Measurements from ENCODE around the gene PHF14. TPM values are rescaled to one million over a fixed set of nuclear protein-coding genes. Genes with fewer than 3 reads are reported as not detected.

PHF14 gene
- total RNA-seq, 2 experiments from 2014 or later: 26.9 to 29.1 TPM

DNA sequence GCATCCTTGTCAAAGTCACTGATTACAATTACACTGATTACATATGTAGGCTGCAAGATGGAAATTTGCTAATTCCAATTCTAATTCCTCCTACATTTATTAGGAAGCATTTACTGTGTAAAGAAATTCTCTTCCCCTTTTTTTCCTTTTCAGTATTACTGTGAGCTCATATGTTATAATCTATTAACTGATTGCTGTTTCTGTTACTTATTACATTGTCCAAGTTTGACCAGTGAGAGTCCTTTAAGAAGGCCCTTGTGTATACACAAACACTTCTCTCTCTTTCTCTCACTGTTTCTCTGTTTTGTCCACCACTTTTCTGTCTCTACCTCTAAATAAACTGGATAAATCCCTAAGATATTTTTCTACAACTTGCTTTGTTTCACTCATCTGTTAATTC lies 31.5 kb downstream of the PHF14 start:
- peaks cover 31% of the 10 kb centered on the region for H3K36me3 Mint-ChIP-seq (ENCODE audit: low read depth)
- ChIA-PET CTCF (no interaction called here), POLR2A (no interaction called here)
- no peaks in the 10 kb centered on the region for H3K9me3 Mint-ChIP-seq
- no peak overlapping the region for H3K4me3 Mint-ChIP-seq
- H3K4me1 Mint-ChIP-seq: peaks cover 4% of the 10 kb centered on the region
- no peaks in the 10 kb centered on the region for H3K27me3 Mint-ChIP-seq
- no peak for DNase-seq
- H3K27ac Mint-ChIP-seq: no peak overlapping the region

DNA sequence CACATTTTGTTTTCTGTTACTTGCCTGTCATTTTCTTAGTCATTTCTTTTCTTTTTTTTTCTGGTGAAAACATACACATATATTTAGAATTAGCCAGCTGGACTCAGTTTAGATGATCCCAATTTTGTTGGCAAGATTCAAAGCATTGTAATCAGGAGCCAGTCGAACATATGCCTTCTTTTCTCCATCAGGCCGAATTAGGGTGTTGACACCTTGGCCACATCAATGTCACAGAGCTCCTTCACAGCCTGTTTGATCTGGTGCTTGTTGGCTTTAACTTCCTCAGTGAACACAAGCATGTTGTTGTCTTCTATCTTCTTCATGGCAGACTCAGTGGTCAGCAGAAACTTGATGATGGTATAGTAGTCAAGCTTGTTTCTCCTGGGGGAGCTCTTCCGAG lies 32.6 kb downstream of the PHF14 start:
- Mint-ChIP-seq H3K27me3 (no peaks in the 10 kb centered on the region), H3K27ac (no peak overlapping the region), H3K4me3 (no peak overlapping the region), H3K9me3 (no peaks in the 10 kb centered on the region), H3K4me1 (peaks cover 4% of the 10 kb centered on the region), H3K36me3 (ENCODE audit: low read depth) (peaks cover 24% of the 10 kb centered on the region)
- no peak for DNase-seq
- ChIA-PET POLR2A (interaction anchor here (1.3 kb wide), 1 partner anchor 32 kb away, joined by 4 read pairs; the partner anchor contains the start of gene PHF14), CTCF (no interaction called here)

DNA sequence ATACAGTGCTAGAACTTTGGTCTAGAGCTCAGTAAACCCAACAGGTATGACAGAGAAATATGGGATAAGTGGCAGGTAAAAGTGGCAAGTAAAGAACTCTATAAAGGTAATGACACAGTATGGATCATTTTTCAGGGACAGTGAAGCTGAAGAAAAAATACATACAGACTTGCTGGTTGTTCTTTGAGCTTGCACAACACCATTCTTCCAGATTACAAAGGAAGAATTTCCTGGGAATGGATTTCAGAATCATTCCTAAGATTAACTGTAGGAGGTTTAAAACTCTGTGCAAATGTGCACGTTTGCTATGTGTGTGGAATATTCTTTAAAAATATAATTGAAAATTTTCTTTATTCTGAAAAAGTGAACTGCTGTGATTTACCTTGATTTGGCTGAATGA lies 36.0 kb downstream of the PHF14 start:
- DNase-seq: no peak
- peaks cover 4% of the 10 kb centered on the region for H3K4me1 Mint-ChIP-seq
- H3K36me3 Mint-ChIP-seq (ENCODE audit: low read depth): peaks cover 22% of the 10 kb centered on the region
- no peaks in the 10 kb centered on the region for H3K27me3 Mint-ChIP-seq
- H3K4me3 Mint-ChIP-seq: no peak overlapping the region
- ChIA-PET POLR2A (interaction anchor here (1.3 kb wide), 1 partner anchor 69 kb away, joined by 3 read pairs; no protein-coding TSS in a partner anchor), CTCF (interaction anchor here (0.7 kb wide), 1 partner anchor 205 kb away, joined by 3 read pairs; no protein-coding TSS in a partner anchor)
- no peak overlapping the region for H3K27ac Mint-ChIP-seq
- no peaks in the 10 kb centered on the region for H3K9me3 Mint-ChIP-seq

DNA sequence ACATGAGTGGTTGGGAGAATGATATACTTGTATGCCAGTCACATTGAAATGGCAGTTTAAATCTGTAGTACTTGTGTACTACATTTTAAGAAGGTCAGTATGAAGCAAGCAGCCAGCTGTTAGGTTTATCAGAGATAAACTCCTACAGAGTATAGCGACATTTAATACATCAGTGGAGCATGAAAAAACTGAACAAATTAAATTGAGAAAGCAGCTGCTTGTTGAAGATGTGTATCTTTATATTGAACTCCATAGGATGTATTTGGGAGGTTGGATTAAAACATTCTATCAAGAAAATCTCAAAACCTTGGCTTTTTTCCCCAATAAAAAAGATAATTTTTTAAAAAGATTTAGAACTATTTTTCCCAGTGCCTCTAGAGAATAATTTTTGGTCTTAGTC lies 47.8 kb downstream of the PHF14 start:
- POLR2A ChIA-PET: no interaction called here
- Mint-ChIP-seq H3K4me1 (no peaks in the 10 kb centered on the region), H3K27me3 (no peaks in the 10 kb centered on the region), H3K9me3 (no peaks in the 10 kb centered on the region), H3K36me3 (ENCODE audit: low read depth) (peaks cover 47% of the 10 kb centered on the region), H3K4me3 (no peak overlapping the region), H3K27ac (no peak overlapping the region)
- DNase-seq: no peak
- CTCF ChIA-PET: no interaction called here

DNA sequence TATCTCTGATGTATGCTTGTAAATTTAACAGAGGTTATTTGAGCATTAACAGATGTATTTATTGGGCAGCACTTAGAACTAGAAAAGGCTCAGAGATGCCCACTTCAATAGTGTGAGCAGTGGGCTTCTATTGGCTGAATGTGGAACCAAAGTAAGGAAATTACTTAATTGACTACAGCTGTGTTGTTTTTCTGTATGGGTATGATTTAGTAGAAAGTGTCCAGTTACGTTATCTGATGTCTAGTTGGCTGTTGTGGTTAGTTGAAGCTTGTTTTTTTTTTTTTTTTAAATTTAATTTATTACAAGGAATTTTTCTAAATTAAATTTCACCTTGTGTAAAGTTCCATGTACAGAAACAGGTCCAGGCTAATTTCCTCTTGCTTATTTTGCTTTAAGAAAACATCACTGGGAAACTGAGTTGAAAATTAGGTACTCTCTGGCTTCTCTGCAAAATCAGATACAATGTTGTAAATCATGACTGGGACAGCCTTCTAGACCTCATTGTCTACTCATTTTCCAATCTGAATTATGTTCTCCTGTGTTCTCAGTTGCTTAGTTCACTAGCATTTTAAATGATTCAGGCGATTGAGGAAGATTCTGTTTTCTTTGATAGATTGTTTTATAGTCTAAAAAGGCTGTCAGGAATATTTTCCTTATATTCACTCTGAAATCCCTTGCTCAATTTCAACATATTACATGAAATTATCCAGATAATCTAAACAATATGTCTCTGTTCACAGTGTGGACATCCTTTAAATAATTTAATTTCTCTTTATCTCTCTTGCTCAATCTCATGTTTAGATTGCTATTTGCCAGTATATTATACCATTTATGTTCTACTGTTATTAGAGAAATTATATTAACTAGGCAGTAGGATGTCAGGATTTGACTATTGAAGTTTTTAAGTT lies 53.0 kb downstream of the PHF14 start:
- Mint-ChIP-seq H3K9me3 (no peaks in the 10 kb centered on the region), H3K4me3 (no peak overlapping the region), H3K36me3 (ENCODE audit: low read depth) (peaks cover 34% of the 10 kb centered on the region), H3K27ac (no peak overlapping the region), H3K4me1 (no peaks in the 10 kb centered on the region), H3K27me3 (no peaks in the 10 kb centered on the region)
- DNase-seq: no peak
- CTCF ChIA-PET: no interaction called here
- POLR2A ChIA-PET: no interaction called here

DNA sequence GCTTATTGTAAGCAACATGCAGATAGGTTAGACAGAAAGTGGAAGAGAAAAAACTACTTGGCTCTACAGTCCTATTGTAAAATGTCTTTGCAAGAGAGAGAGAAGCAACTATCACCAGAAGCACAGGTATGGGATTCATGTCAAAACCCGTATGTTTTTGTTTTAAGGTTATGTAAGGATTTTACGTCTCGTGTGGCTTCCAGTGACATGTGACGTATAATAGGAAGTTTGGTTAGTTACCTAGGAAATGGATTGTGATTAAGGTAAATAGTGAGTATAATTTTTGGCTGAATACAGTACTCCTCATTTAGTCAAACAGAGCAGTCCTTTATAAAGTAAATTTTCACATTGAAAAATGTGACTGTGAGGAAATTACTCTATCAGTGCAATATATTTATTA lies 62.0 kb downstream of the PHF14 start:
- ChIA-PET POLR2A (no interaction called here), CTCF (no interaction called here)
- Mint-ChIP-seq H3K27ac (no peak overlapping the region), H3K27me3 (no peaks in the 10 kb centered on the region), H3K4me1 (no peaks in the 10 kb centered on the region), H3K36me3 (ENCODE audit: low read depth) (peaks cover 29% of the 10 kb centered on the region), H3K4me3 (no peak overlapping the region), H3K9me3 (no peaks in the 10 kb centered on the region)
- no peak for DNase-seq

DNA sequence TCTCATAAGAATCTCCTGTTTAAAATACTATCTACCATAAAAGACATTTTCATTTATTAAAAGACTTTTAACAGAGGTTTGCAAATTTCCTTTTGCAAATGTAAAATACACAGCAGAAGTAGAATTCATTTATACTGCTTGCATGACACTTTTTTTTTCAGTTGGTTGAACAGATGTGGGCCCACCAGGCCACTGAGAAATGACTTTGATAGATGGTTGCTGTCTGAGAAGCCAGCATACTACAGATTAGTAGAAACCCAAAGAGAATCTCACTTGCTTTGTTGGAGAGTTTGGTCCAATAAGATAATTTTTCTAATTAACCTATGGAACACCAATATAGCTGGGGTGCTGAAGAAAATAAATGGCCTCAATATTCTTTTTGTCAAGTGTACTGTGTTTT lies 66.3 kb downstream of the PHF14 start:
- H3K4me1 Mint-ChIP-seq: no peaks in the 10 kb centered on the region
- no peak for DNase-seq
- no peaks in the 10 kb centered on the region for H3K9me3 Mint-ChIP-seq
- no peaks in the 10 kb centered on the region for H3K27me3 Mint-ChIP-seq
- ChIA-PET CTCF (no interaction called here), POLR2A (no interaction called here)
- peaks cover 40% of the 10 kb centered on the region for H3K36me3 Mint-ChIP-seq (ENCODE audit: low read depth)
- no peak overlapping the region for H3K4me3 Mint-ChIP-seq
- H3K27ac Mint-ChIP-seq: no peak overlapping the region

DNA sequence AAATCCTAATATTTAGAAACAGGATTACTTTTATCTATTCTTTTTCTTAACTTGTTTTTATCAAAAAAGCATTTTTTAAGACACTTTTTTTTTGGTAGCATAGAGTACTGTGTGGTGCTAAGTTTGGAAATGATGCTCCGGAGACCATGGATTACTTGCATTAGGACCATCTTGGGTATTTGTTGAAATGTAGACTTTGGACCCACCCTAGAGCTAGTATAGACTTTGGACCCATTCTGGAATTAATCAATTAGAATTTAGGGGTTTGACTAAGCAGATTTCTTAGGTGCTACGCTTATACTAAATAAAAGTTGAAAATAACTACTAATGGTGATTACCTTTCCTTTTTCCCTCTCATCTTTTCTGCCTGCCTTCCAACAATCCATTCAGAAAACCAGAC lies 80.4 kb downstream of the PHF14 start:
- H3K4me3 Mint-ChIP-seq: no peak overlapping the region
- no peaks in the 10 kb centered on the region for H3K27me3 Mint-ChIP-seq
- no peaks in the 10 kb centered on the region for H3K9me3 Mint-ChIP-seq
- no peaks in the 10 kb centered on the region for H3K4me1 Mint-ChIP-seq
- peaks cover 15% of the 10 kb centered on the region for H3K36me3 Mint-ChIP-seq (ENCODE audit: low read depth)
- ChIA-PET CTCF (no interaction called here), POLR2A (no interaction called here)
- no peak overlapping the region for H3K27ac Mint-ChIP-seq
- no peak for DNase-seq

DNA sequence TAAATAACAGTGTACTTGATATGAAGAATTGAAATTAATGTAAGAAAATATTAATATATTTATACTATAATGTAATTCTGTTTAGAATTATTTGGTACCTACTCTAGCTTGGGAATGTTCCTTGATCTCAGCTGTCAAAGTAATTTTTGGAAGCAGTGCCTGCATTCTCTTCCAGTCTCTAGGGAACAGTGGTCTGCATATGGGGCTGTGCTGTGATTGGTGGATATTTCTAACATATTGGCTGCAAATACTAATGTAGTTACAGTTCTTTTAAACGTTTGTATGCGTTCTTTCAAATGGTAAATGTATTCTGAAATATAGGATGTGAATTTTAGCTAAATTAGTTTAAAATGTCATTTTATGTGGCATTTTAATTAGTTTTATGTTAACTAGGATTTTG lies 87.2 kb downstream of the PHF14 start:
- POLR2A ChIA-PET: no interaction called here
- Mint-ChIP-seq H3K9me3 (no peaks in the 10 kb centered on the region), H3K4me1 (no peaks in the 10 kb centered on the region), H3K27ac (no peak overlapping the region), H3K27me3 (no peaks in the 10 kb centered on the region), H3K4me3 (no peak overlapping the region), H3K36me3 (ENCODE audit: low read depth) (peaks cover 19% of the 10 kb centered on the region)
- CTCF ChIA-PET: no interaction called here
- DNase-seq: no peak

DNA sequence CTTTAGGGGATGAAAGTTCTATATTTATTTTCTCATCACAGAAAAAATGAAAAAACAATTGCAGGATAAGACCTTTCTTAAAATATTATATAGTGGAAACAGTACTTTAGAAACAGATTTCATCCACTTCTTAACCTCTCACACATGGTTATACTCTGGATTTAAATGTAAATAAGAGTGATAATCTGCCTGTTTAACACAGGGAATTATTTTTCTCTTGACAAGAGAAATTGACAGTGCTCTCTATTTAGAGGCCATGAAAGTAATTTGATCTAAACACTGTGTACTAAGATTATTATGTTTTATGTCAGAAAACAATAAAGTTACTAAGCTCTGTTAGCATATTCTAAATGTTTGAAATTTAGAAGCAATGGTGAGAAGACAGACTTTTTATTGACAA lies 88.4 kb downstream of the PHF14 start:
- no peak for DNase-seq
- Mint-ChIP-seq H3K9me3 (no peaks in the 10 kb centered on the region), H3K4me1 (no peaks in the 10 kb centered on the region), H3K36me3 (ENCODE audit: low read depth) (peaks cover 25% of the 10 kb centered on the region), H3K4me3 (no peak overlapping the region), H3K27ac (no peak overlapping the region), H3K27me3 (no peaks in the 10 kb centered on the region)
- POLR2A ChIA-PET: no interaction called here
- CTCF ChIA-PET: no interaction called here

DNA sequence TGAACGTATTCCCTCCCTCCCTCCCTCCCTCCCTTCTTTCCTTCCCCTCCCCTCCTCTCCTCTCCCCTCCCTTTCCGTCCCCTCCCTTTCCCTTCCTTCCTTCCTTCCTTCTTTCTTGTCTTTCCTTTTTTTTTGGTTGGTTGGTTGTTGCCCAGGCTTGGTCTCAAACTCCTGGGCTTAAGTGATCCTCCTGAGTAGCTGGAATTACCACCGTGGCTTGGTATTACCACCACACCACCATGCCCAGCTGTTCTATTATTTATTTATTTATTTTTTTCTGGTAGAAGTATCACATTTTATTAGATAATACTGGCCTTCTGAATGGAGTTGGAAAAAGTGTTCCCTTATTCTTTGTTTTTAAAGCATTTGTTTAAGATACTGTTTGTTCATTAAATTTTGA lies 95.9 kb downstream of the PHF14 start:
- Mint-ChIP-seq H3K27me3 (no peaks in the 10 kb centered on the region), H3K9me3 (no peaks in the 10 kb centered on the region), H3K4me3 (no peak overlapping the region), H3K36me3 (ENCODE audit: low read depth) (peaks cover 14% of the 10 kb centered on the region), H3K4me1 (no peaks in the 10 kb centered on the region), H3K27ac (no peak overlapping the region)
- DNase-seq: no peak
- CTCF ChIA-PET: no interaction called here
- POLR2A ChIA-PET: no interaction called here

DNA sequence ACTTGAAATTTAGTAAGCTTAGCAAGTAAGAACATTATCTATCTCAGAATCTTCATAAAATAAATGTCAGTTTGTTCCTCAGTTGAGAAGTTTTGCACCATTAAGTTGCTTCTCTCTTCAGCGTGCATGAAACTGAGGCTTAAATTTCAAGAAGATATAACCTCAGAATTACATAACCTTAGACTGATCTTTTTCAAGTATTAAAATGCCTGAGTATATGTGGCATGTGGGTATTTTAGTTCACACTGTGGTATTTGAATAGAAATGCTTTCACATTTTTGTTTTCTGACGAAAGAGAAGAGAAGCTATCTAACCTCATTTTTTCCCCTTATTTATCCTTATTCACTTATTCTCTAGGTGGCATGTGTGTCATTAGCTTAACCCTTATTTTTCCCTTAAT lies 104.1 kb downstream of the PHF14 start:
- CTCF ChIA-PET: no interaction called here
- POLR2A ChIA-PET: no interaction called here

DNA sequence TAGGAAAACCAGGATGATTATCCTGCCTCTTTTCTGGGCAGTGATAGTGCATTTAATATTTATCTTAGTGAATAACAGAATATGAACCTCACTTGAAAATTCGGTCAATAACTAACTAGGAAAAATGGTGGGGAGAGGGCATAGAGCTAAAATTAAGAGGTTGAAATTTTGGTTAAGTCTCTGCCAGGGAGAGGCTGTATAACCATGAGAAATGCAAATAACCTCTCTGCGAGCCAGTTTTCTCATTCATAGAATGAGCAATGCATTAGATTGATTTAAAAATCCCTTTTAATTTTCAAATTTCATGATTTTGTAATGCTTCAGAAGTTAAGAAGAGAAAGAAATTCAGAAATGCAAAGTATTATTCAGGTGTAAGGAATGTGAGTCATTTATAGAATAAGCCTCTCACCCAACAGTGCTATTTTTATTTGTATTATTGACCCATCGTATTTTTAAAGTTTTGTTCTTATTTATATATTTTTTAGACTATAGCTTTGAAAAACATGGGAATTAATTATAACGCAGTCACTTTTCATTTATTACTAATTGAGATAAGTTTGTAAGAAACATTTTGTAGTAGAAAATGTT lies 104.7 kb downstream of the PHF14 start:
- H3K9me3 Mint-ChIP-seq: peaks cover 2% of the 10 kb centered on the region
- ChIA-PET CTCF (no interaction called here), POLR2A (no interaction called here)
- no peaks in the 10 kb centered on the region for H3K27me3 Mint-ChIP-seq
- H3K4me3 Mint-ChIP-seq: no peak overlapping the region
- H3K36me3 Mint-ChIP-seq (ENCODE audit: low read depth): peaks cover 11% of the 10 kb centered on the region
- H3K4me1 Mint-ChIP-seq: peaks cover 4% of the 10 kb centered on the region
- no peak for DNase-seq
- no peak overlapping the region for H3K27ac Mint-ChIP-seq

More for the DNA sequence above, 104.1 kb downstream of the PHF14 start:
- H3K4me1 Mint-ChIP-seq: peaks cover 3% of the 10 kb centered on the region
- H3K9me3 Mint-ChIP-seq: peaks cover 1% of the 10 kb centered on the region
- H3K4me3 Mint-ChIP-seq: no peak overlapping the region
- DNase-seq: no peak
- no peaks in the 10 kb centered on the region for H3K27me3 Mint-ChIP-seq
- no peak overlapping the region for H3K27ac Mint-ChIP-seq
- peaks cover 12% of the 10 kb centered on the region for H3K36me3 Mint-ChIP-seq (ENCODE audit: low read depth)

DNA sequence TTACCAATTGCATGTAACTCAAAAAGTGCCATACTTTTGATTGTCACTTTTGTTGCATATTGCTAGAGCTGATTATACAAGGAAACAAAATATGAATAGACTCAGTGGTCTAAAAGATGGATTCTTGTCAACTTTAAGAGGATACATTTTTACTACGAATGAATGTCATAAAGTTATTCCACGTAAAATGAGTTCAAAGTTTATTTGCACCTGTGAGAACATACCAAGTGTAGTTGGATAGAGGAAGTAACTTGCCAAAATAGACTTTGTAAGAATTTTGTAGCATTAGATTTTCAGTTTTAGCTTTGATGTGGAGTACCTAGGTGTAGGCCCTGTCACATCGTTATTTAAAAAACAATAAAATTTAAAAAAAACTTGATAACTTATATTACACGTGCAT lies 106.2 kb downstream of the PHF14 start:
- CTCF ChIA-PET: no interaction called here
- Mint-ChIP-seq H3K36me3 (ENCODE audit: low read depth) (peaks cover 7% of the 10 kb centered on the region), H3K9me3 (peaks cover 2% of the 10 kb centered on the region), H3K4me1 (peaks cover 4% of the 10 kb centered on the region), H3K4me3 (no peak overlapping the region), H3K27me3 (no peaks in the 10 kb centered on the region), H3K27ac (no peak overlapping the region)
- POLR2A ChIA-PET: no interaction called here
- DNase-seq: no peak

Data from activated CD4-positive, alpha-beta memory T cell treated with anti-CD3 and anti-CD28 coated beads, Interleukin-2, amount 10 ng/mL, durations not matched to agents 7 days and 5 days (primary cell).